Posterior vena cava (tissue), 2 donors: ENCODE results near the gene PLEK. TPM values are rescaled to one million over a fixed set of nuclear protein-coding genes. Genes with fewer than 3 reads are reported as not detected.
"Not testable (repeated sequence)": the region's sequence is repeated elsewhere in the genome, so short reads cannot be mapped to it uniquely, and the experiment has no call there.

ENCODE experiments used
- DNase-seq: peaks from one replicate; pipeline ENCODE4 v3.0.0-alpha.2; 2020; ENCODE audit warnings: low spot score
- intact Hi-C, 2 donors: fragments of 100-400 bp; cut with DNase I; formaldehyde crosslinking; loops; one replicate each; pipeline versions ENCODE4 v1.14.1 to v1.14.2; 2022 to 2023
- total RNA-seq, 2 donors: library from RNA; stranded (reverse); fragmentation: NEBNext Ultra II Directional; extraction: Animal tissue kit (Norgen Biotek cat#: 25700); gene quantifications; one replicate each; pipeline ENCODE4 v1.2.1, GENCODE V29; 2021
- donor health status: DM: yes; HTN: yes; CAD: no.
- donor health status: DM: yes; HTN: yes; CAD: no.

Gene PLEK
- total RNA-seq, 2 donors from 2014 or later = 10.8 to 22.7 TPM

DNA sequence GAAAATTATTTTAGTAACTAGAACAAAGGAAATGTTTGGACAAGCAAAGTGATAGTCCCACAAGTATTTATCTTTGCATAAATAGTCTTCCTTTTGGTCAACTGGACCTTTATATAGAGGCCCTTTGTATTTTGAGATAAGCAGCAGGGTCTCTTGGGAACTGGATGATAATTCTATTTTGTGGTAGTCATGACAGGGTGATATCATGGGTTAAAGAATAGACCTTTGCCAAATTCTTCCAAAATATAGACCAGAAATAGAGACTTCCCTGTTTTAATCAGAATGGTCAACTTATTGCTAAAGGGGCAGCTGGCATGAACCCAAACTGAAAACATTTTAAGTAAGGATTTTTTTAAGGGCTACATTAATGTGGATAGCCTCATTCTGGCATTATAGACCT, 10.5 kb downstream of the PLEK start:
- intact Hi-C loops = no loop called here
- DNase-seq = no peak

DNA sequence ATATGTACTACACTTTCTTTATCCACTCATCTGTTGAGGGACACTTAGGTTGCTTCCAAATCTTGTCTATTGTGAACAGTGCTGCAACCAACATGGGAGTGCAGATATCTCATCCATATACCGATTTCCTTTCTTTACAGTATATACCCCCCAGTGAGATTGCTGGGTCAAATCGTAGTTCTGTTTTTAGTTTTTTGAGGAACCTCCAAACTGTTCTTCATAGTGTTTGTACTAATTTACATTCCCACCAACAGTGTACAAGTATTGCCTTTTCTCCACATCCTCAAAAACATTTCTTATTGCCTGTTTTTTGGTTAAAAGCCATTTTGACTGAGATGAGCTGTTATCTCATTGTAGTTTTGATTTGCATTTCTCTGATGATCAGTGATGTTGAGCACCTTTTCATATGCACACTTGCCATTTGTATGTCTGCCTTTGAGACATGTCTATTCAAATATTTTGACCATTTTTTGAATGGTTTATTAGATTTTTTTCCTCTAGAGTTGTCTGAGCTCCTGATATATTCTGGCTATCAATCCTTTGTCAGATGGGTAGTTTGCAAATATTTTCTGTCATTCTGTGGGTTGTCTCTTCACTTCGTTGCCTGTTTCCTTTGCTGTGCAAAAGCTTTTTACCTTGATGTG, 12.2 kb downstream of the PLEK start:
- DNase-seq = no peak
- intact Hi-C loops = no loop called here

DNA sequence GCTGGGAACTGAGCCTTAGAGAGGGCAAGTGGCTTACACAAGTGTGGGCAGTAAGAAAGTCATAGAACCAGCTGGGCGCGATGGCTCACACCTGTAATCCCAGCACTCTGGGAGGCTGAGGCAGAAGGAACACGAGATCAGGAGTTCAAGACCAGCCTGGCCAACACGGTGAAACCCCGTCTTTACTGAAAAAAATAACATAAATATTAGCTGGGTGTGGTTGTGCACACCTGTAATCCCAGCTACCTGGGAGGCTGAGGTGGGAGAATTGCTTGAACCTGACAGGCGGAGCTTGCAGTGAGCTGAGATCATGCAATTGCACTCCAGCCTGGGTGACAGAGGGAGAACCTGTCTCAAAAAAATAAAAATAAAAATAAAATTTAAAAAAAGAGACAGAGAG, 13.7 kb downstream of the PLEK start:
- intact Hi-C loops, DNase-seq: not testable (repeated sequence)

GRCh38 chr2:68379184-68379708, 14.2 kb downstream of the PLEK start:
- no peak for DNase-seq
- intact Hi-C loops = no loop called here

- no peak for DNase-seq
- intact Hi-C loops = no loop called here
Measured at GRCh38 chr2:68383778-68384177, 18.7 kb downstream of the PLEK start.

DNA sequence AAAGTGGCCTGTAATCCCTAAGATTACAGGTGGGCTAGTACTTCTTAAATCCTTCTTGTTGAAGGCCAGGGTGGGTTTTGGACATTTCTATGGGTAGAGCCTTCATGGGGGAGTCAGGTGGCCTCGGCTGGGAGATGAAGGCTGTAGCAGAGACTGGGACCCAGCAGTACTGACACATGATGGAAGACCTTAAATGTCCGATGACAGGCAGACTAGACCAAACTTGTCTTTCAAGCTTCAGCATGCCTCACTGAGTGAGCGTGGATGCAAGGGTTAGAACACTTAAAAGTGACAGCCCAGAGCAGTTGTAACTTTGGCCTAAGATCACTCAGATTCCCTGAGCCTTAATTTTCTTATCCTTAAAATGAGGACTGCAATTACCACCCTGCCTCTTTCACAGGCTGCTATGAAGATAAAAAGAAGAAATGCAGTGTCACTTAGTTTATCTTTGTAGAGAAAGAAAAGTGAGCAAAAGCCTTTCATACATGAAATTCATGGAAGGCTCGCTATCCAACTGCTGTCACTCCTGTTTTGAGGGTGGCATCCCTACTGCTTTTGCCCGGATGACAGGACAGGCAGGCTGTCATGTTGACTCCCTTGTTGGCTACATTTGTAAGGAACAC, 19.5 kb downstream of the PLEK start:
- intact Hi-C loops = no loop called here
- no peak for DNase-seq

GRCh38 chr2:68385220-68385906, 20.3 kb downstream of the PLEK start:
- intact Hi-C loops = no loop called here
- DNase-seq = no peak

DNA sequence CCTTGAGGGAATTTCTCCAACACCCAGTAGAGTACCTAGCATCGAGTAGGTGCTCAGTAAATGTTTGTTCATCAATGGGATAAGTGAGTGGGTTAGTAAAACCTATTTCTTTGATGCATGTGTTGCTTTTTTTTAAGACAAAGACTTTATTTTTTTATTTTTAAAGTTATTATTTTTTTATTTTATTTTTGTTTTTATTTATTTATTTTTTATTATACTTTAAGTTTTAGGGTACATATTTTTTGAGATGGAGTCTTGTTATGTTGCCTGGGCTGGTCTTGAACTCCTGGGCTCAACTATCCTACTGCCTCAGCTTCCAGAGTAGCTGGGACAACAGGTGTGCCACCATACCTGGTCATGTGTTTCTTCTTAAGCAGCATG, 20.8 kb downstream of the PLEK start:
- intact Hi-C loops = no loop called here
- DNase-seq = no peak

DNA sequence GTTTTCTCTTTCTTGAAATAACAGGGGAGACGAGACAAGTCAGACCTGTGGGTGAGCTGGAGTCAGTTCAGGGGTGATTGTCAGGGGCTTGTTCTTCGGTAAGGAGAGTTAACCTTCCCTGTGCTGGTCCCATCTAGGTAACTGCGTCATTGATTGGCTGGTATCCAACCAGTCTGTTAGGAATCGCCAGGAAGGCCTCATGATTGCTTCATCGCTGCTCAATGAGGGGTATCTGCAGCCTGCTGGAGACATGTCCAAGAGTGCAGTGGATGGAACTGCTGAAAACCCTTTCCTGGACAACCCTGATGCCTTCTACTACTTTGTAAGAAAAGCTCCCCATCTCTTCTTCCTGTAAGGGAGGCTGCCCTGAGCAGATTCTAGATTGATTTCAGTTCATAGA, 21.3 kb downstream of the PLEK start:
- intact Hi-C loops = no loop called here
- no peak for DNase-seq

DNA sequence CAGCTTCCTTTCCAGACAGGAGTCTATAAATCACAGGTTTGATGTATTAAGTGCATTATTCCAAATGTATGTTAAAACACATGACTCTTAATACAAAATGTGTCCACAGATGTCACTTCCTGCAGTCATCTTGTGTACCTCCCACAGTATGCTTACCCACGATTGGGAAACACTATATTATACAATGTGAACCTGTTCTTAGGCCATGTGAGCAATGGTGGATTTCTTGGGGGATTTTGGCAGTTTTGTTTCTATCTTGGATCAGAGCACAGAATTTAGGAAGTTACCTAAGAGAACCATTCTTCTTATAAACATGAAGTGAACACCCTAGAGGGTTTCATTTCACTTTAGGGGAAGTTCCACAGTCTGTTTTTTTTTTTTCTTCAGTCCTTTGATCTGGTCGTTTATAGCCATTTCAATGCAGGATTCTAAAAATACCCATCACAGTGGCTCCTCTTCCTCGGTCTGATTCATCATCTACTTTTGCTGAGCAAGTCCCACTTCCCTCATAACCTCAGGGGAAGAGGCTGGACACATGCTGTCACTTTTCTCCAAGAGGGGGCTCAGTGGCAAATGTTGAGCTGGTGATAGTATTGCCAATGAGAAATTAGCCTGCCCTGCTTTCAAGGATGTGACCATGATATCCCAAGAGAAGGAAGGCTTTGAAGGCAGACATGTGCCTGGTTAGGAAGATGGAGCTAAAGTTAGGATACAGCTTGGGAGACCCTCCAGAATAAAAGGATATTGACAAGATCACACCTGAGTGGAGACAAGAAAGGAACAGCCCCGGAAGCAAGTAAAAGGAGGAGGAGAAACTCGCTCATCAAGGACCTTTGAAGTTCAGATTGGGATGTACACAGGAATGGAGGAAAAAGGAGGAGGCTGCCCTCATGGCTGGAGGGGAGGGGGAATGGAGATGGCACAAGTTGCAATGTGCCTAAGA, 22.6 kb downstream of the PLEK start:
- no peak for DNase-seq
- intact Hi-C loops = no loop called here

DNA sequence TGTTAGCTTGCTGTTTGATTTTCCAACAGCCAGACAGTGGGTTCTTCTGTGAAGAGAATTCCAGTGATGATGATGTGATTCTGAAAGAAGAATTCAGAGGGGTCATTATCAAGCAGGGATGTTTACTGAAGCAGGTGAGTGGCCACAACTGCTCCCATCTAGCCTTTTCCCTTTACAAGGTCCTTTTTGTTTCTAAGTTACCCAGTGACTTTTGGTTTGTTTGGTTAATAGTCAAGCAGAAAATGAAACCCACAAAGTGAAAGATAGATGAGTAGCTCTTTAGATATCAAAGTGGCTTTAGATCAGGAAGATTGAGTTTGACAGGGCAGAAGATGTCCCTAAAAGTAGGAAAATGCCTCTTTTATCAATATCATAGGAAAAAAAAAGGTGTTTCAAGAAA, 23.3 kb downstream of the PLEK start:
- no peak for DNase-seq
- intact Hi-C loops = no loop called here

DNA sequence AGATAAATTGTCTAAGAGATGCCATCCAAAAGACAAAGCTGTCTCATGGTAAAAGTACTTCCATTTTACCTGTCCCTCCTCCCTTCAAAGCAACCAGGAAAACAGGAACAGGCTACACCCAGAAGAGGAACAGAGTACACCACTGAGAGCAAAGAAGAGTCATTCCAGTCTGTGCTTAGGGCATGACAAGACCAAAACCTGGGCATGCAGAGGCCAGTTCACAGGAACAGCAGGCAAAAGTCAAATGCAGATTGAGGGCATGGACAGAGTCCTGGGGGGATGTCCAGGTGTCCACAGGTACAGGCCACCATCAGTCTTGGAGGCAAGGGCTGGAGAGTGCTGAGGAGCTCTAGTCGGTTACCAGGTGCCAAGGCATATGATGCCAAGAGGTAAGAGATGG, 23.7 kb downstream of the PLEK start:
- intact Hi-C loops = no loop called here
- no peak for DNase-seq

GRCh38 chr2:68390114-68390513, 25.0 kb downstream of the PLEK start:
- intact Hi-C loops = no loop called here

GRCh38 chr2:68390586-68390985, 25.5 kb downstream of the PLEK start:
- intact Hi-C loops = no loop called here
- DNase-seq = no peak

More at GRCh38 chr2:68390114-68390513, 25.0 kb downstream of the PLEK start:
- DNase-seq = no peak

DNA sequence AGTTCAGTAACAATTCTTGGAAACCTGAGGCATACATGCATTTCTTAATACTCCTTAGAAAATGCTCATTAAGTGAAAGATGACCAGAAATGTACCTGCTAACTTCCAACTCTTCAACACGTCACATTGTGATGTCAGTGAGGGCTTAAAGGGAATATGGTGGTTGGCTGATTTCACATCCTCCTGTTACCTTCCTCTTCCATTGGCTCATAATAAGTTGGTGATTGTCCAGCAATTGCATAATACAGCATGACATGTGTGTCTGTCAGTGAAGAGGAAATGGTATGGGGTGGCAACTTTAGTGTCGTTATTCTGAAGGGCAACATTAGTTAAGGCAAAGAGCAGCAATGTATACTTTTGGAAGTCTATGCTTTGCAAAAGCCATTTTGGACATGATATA, 26.0 kb downstream of the PLEK start:
- intact Hi-C loops = no loop called here

DNA sequence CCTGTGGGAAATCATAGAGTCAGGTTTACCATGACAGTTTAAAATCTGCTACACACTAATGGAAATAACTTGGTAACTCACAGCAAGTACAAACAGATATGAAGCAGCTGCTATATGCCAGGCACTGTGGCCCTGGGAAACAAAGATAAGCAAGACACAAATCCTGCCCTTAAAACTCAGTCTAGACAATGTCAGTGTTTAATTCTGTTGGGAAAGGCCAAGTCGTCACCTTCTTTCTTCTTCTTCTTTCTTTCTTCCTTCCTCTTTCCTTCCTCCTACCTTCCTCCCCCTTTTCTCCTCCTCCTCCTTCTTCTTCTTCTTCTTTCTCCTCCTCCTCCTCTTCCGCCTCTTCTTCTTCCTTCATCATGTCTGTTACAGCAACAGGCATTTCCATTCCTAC, 26.8 kb downstream of the PLEK start:
- DNase-seq = no peak
- intact Hi-C loops = no loop called here

More for the DNA sequence above, 26.0 kb downstream of the PLEK start:
- DNase-seq = no peak

- no peak for DNase-seq
- intact Hi-C loops = no loop called here
Measured at GRCh38 chr2:68396093-68396492, 31.0 kb downstream of the PLEK start.

DNA sequence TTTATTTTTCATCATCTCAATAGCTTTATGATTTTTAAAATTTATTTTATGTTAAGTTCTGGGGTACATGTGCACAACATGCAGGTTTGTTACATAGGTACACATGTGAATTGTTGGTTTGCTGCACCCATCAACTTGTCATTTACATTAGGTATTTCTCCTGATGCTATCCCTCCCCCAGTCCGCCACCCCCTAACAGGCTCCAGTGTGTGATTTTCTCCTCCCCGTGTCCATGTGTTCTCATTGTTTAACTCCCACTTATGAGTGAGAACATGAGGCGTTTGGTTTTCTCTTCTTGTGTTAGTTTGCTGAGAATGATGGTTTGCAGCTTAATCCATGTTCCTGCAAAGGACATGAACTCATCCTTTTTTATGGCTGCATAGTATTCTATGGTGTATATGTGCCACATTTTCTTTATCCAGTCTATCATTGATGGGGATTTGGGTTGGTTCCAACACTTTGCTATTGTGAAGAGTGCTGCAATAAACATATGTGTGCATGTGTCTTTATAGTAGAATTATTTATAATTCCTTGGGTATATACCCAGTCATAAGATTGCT, 32.7 kb downstream of the PLEK start:
- DNase-seq, intact Hi-C loops: not testable (repeated sequence)

GRCh38 chr2:68403199-68403644, 38.1 kb downstream of the PLEK start:
- intact Hi-C loops = no loop called here
- DNase-seq = no peak
